DND-41 (cell line): ENCODE data around the gene PHB1.

Source experiments
- ATAC-seq: fragments of 200-7000 bp; cut with Tn5 transposase; 3 replicates; pipeline ENCODE4 v1.9.1; 2021; ENCODE audit warnings: low read depth; ENCODE audit not compliant: insufficient read depth
- DNase-seq: peaks from one replicate; pipeline ENCODE4 v3.0.0-alpha.2; 2020
- H2AFZ ChIP-seq: 2 replicates; pipeline ENCODE4 v1.6.0; 2012; ENCODE audit warnings: low read depth, low read length
- H3K27ac ChIP-seq: 2 replicates; pipeline ENCODE4 v1.5.1; 2012; ENCODE audit warnings: low read length, inconsistent platforms
- H3K27me3 ChIP-seq: fragments of 200-600 bp; sonication (generic); 2 replicates; pipeline ENCODE4 v1.6.0; 2012; ENCODE audit warnings: low read length, mild to moderate bottlenecking, inconsistent platforms; ENCODE audit not compliant: insufficient read depth, poor library complexity
- H3K36me3 ChIP-seq: 2 replicates; pipeline ENCODE4 v1.5.1; 2012; ENCODE audit warnings: low read length, inconsistent platforms; ENCODE audit not compliant: insufficient read depth
- H3K4me1 ChIP-seq: 2 replicates; pipeline ENCODE4 v1.5.1; 2012; ENCODE audit warnings: mild to moderate bottlenecking, low read length; ENCODE audit not compliant: insufficient read depth
- H3K4me2 ChIP-seq: 2 replicates; pipeline ENCODE4 v1.6.0; 2012; ENCODE audit warnings: mild to moderate bottlenecking, moderate library complexity, low read length, inconsistent platforms; ENCODE audit not compliant: insufficient read depth
- H3K4me3 ChIP-seq, 2 experiments: fragments of 200-600 bp in 1 of 2; shearing (Covaris generic) in 1 of 2; 2 replicates each; pipeline ENCODE4 v1.5.1; 2012 to 2016; ENCODE audit warnings: inconsistent platforms in 2 of 2, low read length in 2 of 2, mild to moderate bottlenecking in 2 of 2, low read depth in 1 of 2, moderate library complexity in 1 of 2
- H3K79me2 ChIP-seq: 2 replicates; pipeline ENCODE4 v1.6.0; 2012; ENCODE audit warnings: low read length, inconsistent platforms; ENCODE audit not compliant: insufficient read depth
- H3K9ac ChIP-seq: 2 replicates; pipeline ENCODE4 v1.6.0; 2012; ENCODE audit warnings: low read depth, mild to moderate bottlenecking, inconsistent platforms, low read length, moderate library complexity
- H3K9me3 ChIP-seq: 2 replicates; pipeline ENCODE4 v1.5.1; 2012; ENCODE audit warnings: low read length, moderate library complexity, mild to moderate bottlenecking, inconsistent platforms; ENCODE audit not compliant: insufficient read depth, severe bottlenecking
- H4K20me1 ChIP-seq: 2 replicates; pipeline ENCODE4 v1.6.0; 2012; ENCODE audit warnings: low read length; ENCODE audit not compliant: insufficient read depth
- CTCF ChIP-seq: IDR thresholded peaks from 2 replicates; pipeline ENCODE4 v1.5.1; 2012; ENCODE audit warnings: borderline replicate concordance, low read length, moderate library complexity, mild to moderate bottlenecking; ENCODE audit not compliant: poor library complexity, severe bottlenecking; ENCODE audit errors: extremely low read depth
- EZH2 ChIP-seq: IDR thresholded peaks from 3 replicates; pipeline ENCODE4 v1.6.1; 2012; ENCODE audit warnings: borderline replicate concordance, low read depth, mild to moderate bottlenecking, moderate library complexity, low read length, inconsistent platforms; ENCODE audit not compliant: severe bottlenecking

Gene PHB1

GRCh38 chr17:49460401-49460800 is 45.7 kb upstream of the PHB1 start:
- Histone ChIP-seq H2AFZ (no peak overlapping the region), H3K27me3 (peaks cover 11% of the 10 kb centered on the region), H3K79me2 (no peaks in the 10 kb centered on the region), H3K9me3 (no peaks in the 10 kb centered on the region), H3K36me3 (no peaks in the 10 kb centered on the region), H3K27ac (no peak overlapping the region), H3K9ac (no peak overlapping the region), H3K4me1 (no peaks in the 10 kb centered on the region), H3K4me3 (no peak overlapping the region), H4K20me1 (no peaks in the 10 kb centered on the region), H3K4me2 (no peak overlapping the region)
- DNase-seq = no peak
- TF ChIP-seq EZH2 = no peak
- TF ChIP-seq CTCF = no peak
- no peak for ATAC-seq

DNA sequence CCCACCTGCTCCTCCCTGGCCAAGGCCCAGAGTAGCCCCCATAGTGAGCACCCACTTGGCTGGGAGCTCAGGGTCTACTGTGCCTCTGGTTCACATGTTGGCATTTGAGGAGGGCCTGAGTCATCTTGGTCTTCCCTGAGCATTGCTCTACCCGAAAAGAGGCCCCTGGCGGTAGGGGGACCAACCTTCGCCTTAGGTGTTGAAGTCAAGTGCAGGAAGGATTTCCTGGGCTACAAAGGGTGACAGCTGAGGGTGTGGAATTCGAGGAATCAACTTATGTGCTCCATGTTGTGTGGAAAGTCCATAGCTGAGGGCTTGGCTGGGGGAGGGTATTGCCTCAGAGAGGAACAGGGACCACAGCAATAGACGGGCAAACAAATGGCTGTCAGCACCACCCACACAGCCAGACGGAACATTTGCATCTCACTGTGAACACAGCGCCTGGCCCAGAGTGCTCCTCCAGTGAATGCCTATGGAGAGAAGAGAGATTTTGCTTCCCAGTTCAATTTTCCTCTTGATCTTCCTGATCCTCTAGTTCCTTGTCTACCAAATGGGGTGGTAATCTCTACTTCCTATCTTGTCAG is 44.8 kb upstream of the PHB1 start:
- DNase-seq (no peak), ATAC-seq (no peak)
- Histone ChIP-seq H3K36me3 (no peaks in the 10 kb centered on the region), H3K4me2 (no peak overlapping the region), H3K4me3 (no peak overlapping the region), H3K4me1 (no peaks in the 10 kb centered on the region), H3K9ac (no peak overlapping the region), H3K27ac (no peak overlapping the region), H3K79me2 (no peaks in the 10 kb centered on the region), H4K20me1 (no peaks in the 10 kb centered on the region), H3K9me3 (no peaks in the 10 kb centered on the region), H3K27me3 (peaks cover 11% of the 10 kb centered on the region), H2AFZ (no peak overlapping the region)
- TF ChIP-seq EZH2 (no peak), CTCF (no peak)

- DNase-seq = no peak
- H2AFZ ChIP-seq = no peak overlapping the region
- H3K27me3 ChIP-seq = peaks cover 14% of the 10 kb centered on the region
Measured at GRCh38 chr17:49457564-49458535, 43.2 kb upstream of the PHB1 start.

DNA sequence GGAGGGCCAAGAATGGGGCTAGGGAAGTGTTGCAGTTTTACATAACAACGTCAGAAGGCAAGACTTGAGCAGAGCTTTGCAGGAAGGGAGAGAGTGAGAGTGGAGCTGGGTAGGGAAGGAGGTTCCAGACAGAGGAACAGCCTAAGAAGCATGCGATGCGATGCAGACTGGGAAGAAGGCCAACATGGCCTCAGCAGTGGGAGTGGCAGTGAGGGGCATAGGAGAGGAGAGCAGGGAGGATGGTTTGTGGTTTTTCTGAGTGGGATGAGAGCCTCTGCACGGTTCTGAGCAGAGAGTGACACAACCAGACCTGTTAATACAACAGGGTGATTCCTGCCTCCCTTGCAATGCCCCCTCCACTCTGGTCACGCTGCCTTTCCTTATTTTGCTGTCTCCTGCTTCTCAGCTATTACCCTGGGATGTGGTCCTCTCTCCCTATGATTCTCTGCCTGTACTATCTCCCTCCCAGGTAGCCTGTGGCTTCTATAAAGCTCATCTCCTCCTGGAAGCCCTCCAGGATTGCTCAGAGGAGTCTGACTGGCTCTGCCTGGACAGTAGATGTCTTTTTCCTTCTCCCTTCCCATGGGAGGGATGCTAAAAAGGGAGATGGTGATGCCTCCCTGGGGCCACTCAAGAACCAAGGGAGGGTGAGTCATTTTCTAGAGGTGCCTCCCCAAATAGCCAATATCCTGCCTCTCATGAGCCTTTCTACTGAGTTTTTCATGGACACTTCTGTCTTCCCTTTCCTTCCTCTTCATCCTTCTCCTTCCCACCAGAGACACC is 41.7 kb upstream of the PHB1 start:
- Histone ChIP-seq H4K20me1 (no peaks in the 10 kb centered on the region), H3K36me3 (no peaks in the 10 kb centered on the region), H3K4me3 (no peak overlapping the region), H3K27ac (no peak overlapping the region), H3K9me3 (no peaks in the 10 kb centered on the region), H3K27me3 (peaks cover 13% of the 10 kb centered on the region), H3K9ac (no peak overlapping the region), H3K79me2 (no peaks in the 10 kb centered on the region), H2AFZ (no peak overlapping the region), H3K4me2 (no peak overlapping the region), H3K4me1 (no peaks in the 10 kb centered on the region)
- no peak for DNase-seq
- TF ChIP-seq CTCF = no peak
- TF ChIP-seq EZH2 = no peak
- no peak for ATAC-seq

More at GRCh38 chr17:49457564-49458535, 43.2 kb upstream of the PHB1 start:
- ATAC-seq = no peak
- Histone ChIP-seq H3K9me3 (no peaks in the 10 kb centered on the region), H3K4me2 (no peak overlapping the region), H3K4me3 (no peak overlapping the region), H3K4me1 (no peaks in the 10 kb centered on the region), H3K79me2 (no peaks in the 10 kb centered on the region), H3K36me3 (no peaks in the 10 kb centered on the region), H3K9ac (no peak overlapping the region), H3K27ac (no peak overlapping the region), H4K20me1 (no peaks in the 10 kb centered on the region)
- TF ChIP-seq EZH2 = no peak
